NCI-H1436 treated with DMSO at 0.1 percent for 48 hours (cell line): Measurements from ENCODE around the gene IPO4.

Experiments
- DNase-seq: peaks from one replicate; lab custom pipeline; 2025; lab: John Stamatoyannopoulos, UW

The IPO4 gene

DNA sequence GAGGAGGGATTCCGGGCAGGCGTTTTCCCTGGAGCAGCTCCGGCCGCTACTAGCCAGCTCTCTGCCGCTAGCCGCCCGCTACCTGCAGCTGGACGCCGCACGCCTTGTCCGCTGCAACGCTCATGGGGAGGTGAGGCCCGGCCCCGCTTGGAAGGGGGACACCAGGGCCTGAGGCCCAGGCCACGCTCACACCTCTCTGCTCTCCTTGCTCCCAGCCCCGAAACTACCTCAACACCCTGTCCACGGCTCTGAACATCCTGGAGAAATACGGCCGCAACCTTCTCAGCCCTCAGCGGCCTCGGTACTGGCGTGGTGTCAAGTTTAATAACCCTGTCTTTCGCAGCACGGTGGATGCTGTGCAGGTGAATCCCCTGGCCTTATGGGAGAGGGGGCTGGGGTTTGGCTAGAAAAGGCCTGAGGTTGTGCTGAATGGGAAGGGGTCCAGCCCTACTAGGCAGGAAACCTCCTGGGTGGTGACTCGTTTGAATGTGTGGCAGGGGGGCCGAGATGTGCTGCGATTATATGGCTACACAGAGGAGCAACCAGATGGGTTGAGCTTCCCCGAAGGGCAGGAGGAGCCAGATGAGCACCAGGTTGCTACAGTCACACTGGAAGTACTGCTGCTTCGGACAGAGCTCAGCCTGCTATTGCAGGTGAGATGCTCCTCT lies 40.7 kb downstream of the IPO4 start:
- DNase-seq = no peak

DNA sequence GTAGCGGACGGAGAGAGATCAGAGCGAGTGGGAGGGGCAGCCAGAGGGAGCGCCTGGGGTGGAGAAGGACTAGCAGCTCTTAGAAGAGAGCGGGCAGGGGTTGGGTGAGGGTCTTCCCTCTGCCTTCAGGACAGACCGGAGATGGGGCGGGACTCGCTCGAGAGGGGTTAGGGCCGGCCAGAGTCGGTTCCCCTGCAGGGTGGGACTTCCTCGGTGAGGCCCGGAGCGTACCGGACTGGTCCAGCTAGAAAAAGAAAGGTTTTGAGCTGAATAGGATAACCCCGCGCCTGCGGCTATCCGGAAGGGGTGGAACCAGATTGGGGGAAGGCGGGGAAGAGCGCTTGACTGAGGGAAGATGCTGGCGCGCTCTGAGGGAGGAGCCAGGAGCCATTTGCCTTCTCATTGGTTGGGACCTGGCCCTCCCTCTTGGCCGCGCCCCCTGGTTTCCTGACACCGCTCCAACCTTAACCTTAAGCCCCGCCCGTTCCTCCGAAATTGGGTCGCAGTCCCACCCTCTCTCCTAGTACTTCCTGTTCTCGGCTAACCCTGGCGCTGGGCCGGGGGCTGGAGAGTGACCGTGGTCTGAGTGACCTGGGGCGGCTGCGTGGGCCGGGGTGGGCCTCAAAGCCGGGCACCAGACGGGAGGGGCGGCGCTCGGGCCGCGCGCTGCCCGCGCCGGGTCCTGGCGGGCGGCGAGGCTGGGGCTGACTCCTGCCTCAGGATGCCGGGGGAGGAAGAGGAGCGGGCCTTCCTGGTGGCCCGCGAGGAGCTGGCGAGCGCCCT lies 41.4 kb downstream of the IPO4 start, which contains the start of gene RNF31:
TSS of gene RNF31 (plus strand) at position 521 of the 783 bp plus-strand sequence. CDS start at position 722, 201 bp downstream.
- peak; percentile 93 for DNase-seq

DNA sequence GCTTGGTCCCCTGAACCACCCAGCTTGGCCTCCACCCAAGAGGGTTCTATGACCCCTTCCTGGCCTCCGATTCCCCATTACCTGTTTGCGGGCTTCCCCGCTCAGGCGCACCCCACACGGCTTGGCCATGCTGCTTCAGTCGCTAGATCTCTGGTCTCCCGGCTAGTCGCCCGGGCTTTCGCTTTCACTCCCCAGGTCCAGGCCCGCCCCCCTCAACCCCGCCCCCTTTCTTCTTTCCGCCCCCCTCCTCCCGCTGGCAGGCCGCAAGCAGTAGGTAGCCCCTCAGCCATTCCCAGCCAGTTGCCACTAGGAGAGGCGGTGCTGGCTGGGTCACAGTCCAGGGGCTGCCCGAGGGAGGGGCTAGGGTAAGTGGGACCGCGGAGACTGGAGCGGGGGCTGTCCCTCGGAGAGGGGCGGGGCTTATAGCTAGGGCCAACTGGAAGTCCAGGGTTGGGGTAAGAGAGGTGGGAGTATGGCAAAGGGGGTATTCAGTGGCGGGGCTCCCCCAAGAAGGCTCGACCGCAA lies 42.1 kb downstream of the IPO4 start, which contains the start of gene PSME2:
TSS of gene PSME2 (minus strand) at position 158 of the 525 bp plus-strand sequence. CDS start at position 129, 29 bp downstream.
- DNase-seq = peak; percentile 87

DNA sequence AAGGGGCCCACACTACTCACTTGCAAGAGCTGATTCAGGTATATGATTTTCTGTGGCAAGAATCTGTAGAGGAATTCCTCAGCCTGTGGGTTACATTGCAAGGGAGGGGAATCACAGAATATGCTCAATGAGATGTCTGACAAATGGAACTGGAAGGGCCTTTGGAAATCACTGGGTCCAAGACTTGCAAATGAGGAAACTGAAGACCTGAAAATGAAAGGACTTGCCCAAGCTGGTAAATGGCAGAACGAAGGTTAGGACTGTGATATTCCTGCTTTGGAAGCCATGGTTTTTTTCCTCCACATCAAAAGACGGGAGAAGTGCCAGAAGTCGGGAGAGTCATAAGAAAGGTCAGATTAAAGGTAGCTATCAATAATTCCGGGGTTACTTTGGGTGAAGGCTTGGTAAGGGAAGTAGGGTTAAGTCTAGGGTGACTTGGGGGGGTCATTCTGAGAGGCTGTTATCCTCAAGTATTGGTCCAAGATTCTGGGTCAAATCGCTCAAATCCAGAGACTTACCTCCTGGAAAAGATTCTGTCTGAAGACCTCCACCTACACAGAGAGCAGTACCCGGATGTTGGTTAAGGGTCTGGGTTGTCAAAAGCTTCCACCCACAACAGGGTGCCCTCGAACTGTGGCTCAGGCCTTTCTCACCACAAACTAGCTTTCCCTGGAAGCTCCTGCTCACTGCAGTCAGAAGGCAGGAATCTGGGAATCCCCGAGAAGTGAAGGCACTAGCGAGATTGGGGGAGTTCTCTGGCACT lies 42.7 kb downstream of the IPO4 start:
- DNase-seq = no peak

DNA sequence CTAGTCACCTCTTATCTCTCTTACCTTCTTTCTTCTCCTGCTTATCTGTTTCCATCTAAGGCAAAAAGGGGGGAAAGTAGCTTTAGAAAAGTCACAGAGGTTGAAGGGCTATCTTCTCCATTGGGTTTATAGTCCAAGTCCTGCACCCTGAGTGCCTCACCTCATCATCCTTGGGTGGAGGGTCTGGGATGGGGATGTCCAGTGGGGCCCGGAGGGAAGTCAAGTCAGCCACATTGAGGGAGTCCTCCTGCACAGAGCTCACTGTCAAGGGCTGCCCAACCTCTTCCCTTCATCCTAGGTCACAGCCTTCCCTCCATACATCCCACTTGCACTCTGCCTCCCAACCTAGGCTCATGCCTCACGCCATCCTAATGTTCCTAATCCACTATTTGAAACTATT lies 43.4 kb downstream of the IPO4 start:
- no peak for DNase-seq

DNA sequence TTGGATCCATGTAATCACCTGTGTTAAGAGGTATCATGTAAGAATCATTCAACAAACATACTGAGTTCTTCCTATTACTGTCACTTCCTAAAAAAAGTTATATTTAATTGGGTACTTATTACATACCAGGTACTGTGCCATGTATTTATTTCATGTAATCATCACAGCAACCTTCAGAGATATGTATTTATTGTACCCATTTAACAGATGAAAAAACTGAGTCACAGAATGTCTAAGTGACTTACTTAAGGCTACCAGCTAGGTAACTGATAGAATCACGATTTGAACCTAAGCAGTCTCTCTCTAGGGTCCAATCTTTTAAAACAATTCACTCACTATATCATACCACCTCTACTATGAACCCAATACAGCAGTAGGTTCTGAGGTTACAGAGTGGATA lies 44.2 kb downstream of the IPO4 start:
- no peak for DNase-seq

DNA sequence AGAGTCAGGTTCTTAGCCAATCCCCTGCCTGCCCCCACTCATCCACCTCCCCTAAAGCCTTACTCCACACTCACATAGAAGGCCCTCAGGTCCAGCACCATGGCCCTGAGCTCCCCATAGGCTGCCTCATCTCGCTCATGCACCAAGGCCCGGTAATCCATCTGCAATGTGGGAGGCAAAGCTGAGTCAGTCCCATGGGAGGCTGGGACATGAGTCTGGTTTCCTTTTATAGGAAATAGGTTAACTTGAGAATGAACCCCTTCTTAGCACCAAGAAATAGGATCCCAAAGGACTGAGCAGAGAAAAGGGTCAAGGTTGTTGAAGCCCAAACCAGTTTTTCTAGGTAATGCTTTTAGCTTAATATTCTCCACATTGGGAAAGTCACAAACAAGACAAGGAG lies 45.1 kb downstream of the IPO4 start:
- no peak for DNase-seq

DNA sequence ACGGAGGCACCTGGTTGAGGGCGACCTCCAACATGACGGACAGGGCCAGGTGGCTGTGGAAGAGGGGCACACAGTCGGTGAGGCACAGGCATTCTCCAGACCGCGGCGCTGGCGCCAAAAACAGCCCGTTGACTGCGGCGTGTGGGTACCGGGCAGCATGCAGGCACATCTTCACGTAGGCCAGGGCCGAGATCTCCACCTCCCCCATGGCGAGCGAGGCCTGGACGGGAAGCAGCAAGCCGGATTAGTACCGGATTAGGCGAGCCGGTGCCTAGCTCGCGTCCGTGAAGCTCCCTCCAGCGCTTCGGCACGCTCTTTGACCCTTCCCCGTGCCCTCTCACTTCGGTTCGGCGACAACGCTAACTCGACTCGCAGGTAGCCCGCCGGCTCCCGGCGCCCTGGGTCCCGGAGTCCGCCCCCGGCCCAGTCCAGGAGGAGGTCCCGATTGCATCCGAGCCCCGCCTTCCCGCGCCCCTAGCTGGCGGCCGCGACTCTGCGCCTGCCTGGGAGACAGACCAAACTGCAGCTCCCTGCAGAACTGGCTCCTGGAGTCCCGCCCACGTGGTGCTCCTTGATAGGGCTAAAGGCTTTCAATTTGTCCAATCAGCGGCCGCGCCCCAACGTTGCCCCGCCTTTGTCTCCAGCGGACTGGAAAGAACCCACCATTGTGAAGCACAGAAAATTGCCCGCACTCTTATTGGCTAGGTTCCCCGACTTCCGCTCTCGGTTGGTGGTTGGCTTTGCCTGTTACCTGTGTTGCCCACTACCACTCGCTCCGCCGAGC lies 47.3 kb downstream of the IPO4 start, which contains the start of gene EMC9:
TSS of gene EMC9 (minus strand) at position 495 of the 784 bp plus-strand sequence. CDS start at position 208, 287 bp downstream.
- DNase-seq = peak; percentile 99

DNA sequence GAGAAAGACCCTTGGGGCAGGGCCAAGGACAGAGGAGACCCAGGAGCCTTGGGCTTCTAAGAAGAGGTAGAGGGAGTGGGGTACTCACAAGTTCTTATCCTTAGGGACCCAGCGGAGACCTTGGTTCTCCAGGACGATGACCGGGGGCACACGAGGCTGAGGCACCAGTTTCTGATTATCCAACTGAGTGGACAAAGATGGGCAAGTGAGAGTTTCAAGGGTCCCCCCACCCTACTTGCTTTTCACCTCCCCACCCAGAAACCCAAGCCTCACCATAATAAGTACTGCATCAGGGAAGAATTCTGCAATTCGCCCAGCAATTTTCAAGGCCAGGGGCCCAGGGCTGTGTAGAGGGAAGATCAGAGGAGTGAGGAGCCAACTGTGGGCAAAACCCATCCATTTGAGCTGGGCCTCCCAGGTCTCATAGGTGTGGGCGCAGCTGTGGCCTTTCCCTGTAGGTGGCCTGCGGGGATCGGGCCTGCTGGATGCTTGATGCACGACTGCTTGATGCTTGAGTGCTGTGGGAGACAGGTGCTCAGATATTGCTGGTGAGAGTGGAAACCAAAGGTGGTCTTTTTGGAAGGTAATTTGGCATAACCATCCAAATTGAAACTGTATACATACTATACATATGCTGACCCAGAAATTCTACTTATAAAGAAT lies 49.2 kb downstream of the IPO4 start:
- no peak for DNase-seq

DNA sequence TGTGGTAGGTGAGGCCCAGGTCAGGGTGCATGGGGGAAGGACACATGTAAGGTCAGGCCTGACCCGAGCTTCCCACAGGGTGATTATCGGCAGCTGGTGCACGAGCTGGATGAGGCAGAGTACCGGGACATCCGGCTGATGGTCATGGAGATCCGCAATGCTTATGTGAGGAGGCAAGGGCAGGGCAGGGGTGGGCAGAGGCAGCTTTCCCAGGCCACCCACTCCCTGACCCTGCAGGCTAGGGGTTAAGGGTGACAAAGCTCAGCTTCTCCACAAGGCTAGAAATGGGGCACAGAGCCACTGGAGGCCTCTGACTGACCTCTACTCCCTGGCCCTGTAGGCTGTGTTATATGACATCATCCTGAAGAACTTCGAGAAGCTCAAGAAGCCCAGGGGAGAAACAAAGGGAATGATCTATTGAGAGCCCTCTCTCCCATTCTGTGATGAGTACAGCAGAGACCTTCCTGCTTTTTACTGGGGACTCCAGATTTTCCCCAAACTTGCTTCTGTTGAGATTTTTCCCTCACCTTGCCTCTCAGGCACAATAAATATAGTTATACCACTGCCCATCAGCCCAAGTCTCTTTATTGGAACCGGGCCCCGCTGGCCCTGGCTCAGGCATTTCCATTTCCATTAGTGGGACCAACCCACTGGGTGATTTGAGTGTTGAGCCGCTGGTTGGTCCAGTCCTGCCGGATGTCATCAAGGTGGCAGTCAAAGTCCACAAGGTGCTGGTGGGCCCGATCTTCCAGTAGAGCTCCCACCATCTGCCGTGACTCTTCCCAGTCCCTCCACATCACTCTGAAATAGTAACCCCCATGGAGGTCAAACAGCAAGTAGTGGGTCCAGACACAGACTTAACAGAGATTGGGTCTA lies 50.0 kb downstream of the IPO4 start:
- no peak for DNase-seq

DNA sequence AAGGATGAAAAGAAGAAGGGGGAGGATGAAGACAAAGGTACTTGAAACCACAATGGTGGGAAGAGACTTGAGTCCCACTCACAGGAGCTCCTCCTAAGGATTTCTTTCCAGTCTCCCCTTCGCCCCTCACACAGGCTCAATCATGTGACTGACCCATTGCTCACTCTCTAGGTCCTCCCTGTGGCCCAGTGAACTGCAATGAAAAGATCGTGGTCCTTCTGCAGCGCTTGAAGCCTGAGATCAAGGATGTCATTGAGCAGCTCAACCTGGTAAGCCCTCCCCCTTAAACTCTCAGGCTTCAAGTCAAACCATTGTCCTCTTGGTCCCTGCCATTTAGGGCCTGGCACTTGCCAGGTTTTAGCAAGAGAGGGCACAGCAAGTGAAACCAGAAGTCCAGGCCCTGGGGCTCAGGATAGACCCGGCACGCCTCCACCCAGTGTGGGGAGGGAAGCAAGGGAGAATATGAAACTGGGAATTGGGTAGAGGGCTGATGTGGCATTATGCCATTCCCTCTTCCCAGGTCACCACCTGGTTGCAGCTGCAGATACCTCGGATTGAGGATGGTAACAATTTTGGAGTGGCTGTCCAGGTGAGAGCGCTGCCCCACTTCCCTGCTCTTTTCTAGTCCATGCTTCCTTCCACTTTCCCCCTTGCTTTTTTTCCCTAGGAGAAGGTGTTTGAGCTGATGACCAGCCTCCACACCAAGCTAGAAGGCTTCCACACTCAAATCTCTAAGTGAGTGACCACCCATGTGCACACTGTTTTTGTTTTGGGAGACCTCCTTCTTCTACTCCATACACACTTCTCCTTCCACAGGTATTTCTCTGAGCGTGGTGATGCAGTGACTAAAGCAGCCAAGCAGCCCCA lies 50.9 kb downstream of the IPO4 start:
- DNase-seq = no peak

DNA sequence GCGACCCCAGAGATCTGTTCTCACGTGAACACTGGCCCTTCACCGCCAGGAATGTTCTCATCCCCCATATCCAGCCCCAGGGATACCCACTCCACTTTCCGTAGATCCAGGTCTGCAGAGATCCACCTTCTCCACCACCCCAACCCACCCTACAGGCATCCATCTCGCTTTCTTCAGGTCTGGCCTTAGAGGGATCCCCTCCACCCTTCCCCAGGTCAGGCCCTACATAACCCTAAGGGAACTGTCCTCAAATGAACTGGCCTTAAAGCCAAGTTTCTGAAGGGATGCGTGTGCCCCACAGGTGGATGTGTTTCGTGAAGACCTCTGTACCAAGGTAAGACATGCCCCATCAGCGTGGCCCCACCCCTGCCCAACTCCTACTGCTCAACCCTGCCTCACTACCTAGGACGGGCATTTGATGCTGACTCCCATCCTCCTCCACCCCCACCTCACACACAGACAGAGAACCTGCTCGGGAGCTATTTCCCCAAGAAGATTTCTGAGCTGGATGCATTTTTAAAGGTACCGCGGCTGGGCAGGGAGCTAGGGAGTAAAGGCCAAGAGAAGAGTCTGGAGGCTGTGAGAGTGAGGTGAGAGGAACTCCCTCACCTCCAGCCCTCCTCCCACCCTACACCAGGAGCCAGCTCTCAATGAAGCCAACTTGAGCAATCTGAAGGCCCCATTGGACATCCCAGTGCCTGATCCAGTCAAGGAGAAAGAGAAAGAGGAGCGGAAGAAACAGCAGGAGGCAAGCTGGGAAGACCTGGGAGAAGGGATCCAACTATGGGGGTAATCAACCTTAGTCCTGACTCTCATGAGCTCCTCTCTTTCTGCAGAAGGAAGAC lies 51.7 kb downstream of the IPO4 start:
- no peak for DNase-seq

DNA sequence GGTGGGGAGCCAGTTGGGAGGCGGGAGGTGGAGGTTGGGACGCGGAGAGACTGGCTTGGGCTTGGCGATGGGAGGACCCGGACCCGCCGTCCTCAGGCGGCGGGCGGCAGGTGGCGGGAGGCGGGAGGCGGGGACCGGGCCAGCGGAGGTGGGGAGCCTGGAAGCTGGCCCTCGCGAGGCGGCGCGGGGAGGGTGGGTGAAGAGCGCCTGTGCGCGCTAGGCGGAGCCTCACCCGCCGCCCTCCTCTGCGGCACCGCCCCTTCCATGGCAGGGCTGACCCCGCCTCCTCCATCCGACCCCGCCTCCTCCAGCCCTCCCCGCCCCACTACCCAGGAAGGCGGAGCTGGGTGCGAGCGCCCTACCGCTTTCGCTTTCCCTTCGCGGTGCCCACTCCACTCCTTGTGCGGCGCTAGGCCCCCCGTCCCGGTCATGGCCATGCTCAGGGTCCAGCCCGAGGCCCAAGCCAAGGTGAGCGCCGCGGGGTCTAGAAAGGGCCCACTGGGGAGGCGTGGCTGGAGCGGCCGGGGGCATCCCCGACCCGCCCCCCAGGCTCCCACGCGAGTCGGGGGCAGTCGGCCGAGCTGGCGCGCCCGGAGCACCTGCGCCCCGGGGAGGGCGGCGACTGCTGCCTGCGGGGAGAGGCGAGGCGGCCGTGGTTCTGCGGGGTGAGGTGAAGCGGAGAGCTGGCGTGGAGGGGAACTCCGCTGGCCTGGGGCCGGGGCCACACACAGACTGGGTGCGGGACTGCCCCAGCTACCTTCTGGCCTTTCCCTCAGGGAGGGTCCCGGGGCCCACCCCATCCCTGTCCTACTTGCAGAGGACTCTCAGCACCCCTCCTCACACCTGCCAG lies 52.6 kb downstream of the IPO4 start, which contains the start of gene PSME1:
TSS of gene PSME1 (plus strand) at position 361 of the 850 bp plus-strand sequence. CDS start at position 430, 69 bp downstream.
- DNase-seq = peak; percentile 69

DNA sequence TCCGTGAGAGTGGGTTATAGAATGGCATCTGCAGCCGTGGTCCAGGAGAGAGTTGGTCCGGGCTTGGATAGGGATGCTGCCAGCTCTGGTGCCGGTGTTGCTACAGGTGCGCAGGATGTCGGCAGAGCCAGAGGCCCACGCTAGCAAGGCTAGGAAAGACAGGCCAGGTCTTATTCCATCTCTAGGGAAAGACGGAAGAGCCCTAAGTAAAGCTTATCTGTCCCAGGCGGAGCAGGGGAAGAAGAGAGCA lies 53.1 kb downstream of the IPO4 start:
- no peak for DNase-seq

DNA sequence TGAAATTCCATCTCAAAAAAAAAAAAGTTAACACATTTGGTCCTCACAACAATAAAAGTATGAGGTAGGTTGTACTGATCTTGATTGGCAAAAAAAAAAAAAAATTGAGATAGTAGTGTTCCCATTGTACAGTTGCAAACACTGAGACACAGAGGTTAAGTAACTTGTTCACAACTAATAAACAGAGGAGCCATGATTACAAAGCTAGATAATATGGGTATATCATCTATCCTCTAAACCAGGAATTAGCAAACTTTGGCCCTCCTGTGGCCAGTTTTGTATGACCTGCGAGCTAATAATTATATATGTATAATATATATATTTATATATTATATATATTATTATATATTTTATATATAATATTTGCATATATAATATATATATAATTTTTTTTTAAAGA lies 54.9 kb downstream of the IPO4 start:
- no peak for DNase-seq

DNA sequence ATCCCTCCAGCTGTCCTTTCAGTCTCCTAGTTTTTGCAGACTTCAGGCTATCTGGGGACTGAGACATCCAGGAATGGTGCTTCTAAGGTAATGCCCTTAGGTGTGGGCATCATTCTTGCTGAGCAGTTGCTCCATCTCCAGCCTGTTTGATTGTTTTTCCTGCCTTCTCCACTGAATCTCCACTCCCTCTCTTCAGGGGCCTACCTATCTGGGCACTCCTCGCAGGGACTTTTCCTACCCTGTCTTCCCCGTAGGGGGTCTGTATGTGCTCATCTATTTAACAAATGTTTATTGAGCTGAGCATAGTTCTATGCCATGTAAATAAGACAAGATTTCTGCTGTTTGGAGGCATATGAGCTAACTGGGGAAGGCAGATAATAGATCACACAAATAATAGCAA lies 55.6 kb downstream of the IPO4 start:
- DNase-seq = no peak

DNA sequence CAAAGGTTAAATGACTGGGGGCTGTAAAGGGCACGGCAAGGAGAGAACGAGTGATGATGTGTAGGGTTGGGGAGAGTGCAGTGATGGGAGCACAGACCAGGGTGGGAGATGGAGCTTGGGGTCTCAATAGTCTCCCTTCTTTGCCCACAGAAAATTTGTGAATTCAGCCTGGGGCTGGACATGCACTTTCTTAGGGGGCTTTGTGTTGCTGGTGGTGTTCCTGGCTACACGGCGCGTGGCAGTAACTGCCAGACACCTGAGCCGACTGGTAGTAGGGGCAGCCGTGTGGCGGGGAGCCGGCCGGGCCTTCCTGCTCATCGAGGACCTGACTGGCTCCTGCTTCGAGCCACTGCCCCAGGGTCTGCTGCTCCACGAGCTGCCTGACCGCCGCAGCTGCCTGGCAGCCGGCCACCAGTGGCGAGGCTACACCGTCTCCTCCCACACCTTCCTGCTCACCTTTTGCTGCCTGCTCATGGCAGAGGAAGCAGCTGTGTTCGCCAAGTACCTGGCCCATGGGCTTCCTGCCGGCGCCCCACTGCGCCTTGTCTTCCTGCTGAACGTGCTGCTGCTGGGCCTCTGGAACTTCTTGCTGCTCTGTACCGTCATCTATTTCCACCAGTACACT lies 56.4 kb downstream of the IPO4 start:
- no peak for DNase-seq
